GM13976 (cell line): ENCODE results near the gene CENPQ.

Source experiments
- DNase-seq: peaks from one replicate; pipeline ENCODE4 v3.0.0; 2012; ENCODE audit warnings: low spot score
- CTCF ChIP-seq: IDR thresholded peaks from 2 replicates; pipeline ENCODE4 v1.5.1; 2012; ENCODE audit warnings: borderline replicate concordance, mild to moderate bottlenecking; ENCODE audit not compliant: insufficient read depth; ENCODE audit errors: extremely low read depth, missing control alignments, control extremely low read depth
- in situ Hi-C: fragments of 300-500 bp; cut with MboI; formaldehyde crosslinking; loops from one replicate; pipeline ENCODE4 v1.12.0; 2022; ENCODE audit warnings: low sequenced_read_pairs, mixed read lengths, inconsistent platforms; ENCODE audit not compliant: unreplicated experiment

Gene CENPQ

GRCh38 chr6:49499623-49500022 lies 36.5 kb downstream of the CENPQ start, which contains the start of gene GLYATL3:
TSS of gene GLYATL3 (plus strand) at chr6:49499923. CDS start at chr6:49511991, 12,068 bp downstream.
- no peak for TF ChIP-seq CTCF
- DNase-seq = no peak
- in situ Hi-C loops = no loop called here

- TF ChIP-seq CTCF = no peak
- in situ Hi-C loops = no loop called here
- no peak for DNase-seq
Observed at GRCh38 chr6:49504666-49505065, 41.5 kb downstream of the CENPQ start.

- no peak for TF ChIP-seq CTCF
- no peak for DNase-seq
- in situ Hi-C loops = no loop called here
Observed at GRCh38 chr6:49506569-49507111, 43.5 kb downstream of the CENPQ start.

GRCh38 chr6:49509342-49509741 lies 46.2 kb downstream of the CENPQ start:
- in situ Hi-C loops = no loop called here
- TF ChIP-seq CTCF = no peak
- DNase-seq = no peak

- no peak for DNase-seq
- in situ Hi-C loops = no loop called here
- no peak for TF ChIP-seq CTCF
Observed at GRCh38 chr6:49513153-49513989, 50.2 kb downstream of the CENPQ start.

GRCh38 chr6:49514571-49515484 lies 51.7 kb downstream of the CENPQ start:
- TF ChIP-seq CTCF = no peak
- DNase-seq = no peak
- in situ Hi-C loops = no loop called here
